Raji (cell line): ENCODE measurements around the gene MFSD12.

Source experiments
- POLR2A ChIP-seq: IDR thresholded peaks from 2 replicates; pipeline ENCODE4 v1.6.1; 2011; ENCODE audit warnings: low read depth, low read length, control low read depth; ENCODE audit not compliant: insufficient read depth

Gene MFSD12

GRCh38 chr19:3573858-3574637, 16.7 kb upstream of the MFSD12 start:
- TF ChIP-seq POLR2A: no peak

GRCh38 chr19:3573162-3573857, 15.9 kb upstream of the MFSD12 start:
- TF ChIP-seq POLR2A: peak; percentile 43; the same call in 1 of the 2 replicates

DNA sequence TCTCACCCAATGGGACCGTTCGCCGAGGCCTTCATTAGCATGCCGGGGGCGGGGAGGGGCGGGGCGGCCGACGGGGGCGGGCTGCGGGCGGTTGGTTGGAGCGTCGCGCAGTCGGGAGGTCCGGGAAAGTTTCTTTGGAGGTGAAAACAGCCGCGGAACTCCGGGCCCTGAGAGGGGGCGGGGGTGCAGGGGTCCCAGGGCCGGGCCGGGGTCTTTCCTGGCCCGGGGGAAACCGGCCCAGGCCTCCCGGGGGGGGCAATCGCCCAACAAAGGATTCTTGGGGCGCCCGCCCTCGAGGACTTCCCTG, 15.4 kb upstream of the MFSD12 start, which contains the start of gene HMG20B:
Gene HMG20B, plus strand, starts transcription at position 90 of the 307 bp plus-strand sequence. CDS start 366 bp downstream, outside the sequence.
- 0 out of 2 replicates have a peak, but pooled peaks have one; percentile 27 for TF ChIP-seq POLR2A

- no peak for TF ChIP-seq POLR2A
Measured at GRCh38 chr19:3572132-3572854, 14.9 kb upstream of the MFSD12 start.

DNA sequence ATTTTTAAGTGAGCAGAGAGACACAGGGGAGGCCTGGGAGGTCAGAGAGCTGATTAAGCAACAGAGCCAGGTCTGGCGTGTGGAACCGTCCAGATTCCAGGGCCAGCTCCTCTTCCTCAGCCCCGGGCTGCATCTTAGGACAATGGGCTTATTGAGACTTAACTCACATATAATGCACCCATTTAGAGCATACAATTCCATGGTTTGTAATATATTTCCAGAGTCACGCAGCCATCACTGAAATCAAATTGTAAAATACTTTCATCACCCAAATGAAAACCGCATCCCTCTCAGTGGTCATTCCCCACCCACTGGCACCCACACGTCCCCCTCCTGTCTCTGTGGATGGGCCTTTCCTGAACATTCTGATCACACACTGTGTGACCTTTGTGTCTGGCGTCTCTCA, 13.2 kb upstream of the MFSD12 start:
- TF ChIP-seq POLR2A: no peak

GRCh38 chr19:3565139-3565538, 7.8 kb upstream of the MFSD12 start:
- no peak for TF ChIP-seq POLR2A

GRCh38 chr19:3563709-3564524, 6.5 kb upstream of the MFSD12 start:
- TF ChIP-seq POLR2A: no peak

DNA sequence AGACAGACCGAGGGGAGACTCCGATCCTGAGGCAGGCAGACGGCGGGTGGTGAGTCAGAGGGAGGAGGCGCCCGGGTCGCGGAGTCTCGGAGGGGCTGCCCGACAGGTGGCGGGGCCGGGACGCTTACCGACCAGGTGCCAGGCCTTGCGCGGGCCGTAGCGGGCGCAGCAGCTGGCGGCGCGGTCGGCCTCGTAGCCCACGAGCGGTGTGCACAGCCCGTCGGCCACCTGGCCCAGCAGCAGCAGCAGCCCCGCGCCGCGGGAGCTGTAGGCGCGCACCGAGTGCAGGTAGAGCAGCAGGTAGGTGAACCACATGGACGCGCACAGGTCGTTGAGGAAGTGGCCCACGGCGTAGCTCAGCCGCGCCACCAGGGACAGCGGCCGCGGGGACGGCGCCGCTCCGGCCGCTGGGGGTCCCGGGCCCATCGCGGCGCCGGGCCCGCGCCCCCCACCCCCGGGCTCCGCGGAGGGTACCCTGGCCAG, 367 bp downstream of the MFSD12 start:
- TF ChIP-seq POLR2A: no peak; the same call in 1 of the 2 replicates

- TF ChIP-seq POLR2A: no peak
Measured at GRCh38 chr19:3556423-3556977, 886 bp downstream of the MFSD12 start.

DNA sequence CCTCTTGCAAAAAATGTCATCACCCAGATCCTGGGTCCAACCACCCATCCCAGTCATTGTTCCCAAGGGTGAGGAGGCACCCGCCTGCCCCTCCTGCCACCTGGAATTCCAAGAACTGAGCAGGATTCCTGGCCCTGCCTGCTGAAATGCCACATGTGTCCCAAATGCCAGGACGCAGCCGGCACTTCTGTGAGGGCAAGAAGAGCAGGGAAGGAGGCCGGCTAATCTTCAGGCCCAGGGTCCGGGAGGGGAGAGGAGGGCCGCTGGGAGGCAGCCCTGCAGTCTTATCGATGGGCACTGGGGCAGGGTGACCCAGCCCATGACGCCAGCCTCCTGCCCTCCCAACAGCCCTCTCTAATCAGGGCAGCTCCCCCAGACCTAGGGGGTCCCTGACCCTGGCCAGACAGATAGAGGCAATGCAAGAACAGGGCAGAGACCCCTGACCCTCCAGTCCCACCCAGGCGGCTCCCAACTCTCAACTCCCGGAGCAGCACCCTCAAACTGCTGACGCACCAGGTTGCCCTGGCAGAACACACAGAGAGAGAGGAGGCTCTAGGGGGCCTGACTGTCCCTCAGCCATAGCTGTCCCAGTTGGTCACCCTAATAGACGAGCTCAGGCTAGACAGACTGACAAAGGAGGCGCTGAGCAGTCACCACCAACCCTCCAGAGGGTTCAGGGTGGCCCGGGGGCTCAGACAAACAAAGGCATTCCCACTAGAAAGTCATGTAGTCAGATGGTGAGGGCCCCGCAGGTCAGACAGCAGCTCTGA, 1.5 kb downstream of the MFSD12 start:
- TF ChIP-seq POLR2A: no peak

- no peak for TF ChIP-seq POLR2A
Measured at GRCh38 chr19:3554254-3555083, 2.9 kb downstream of the MFSD12 start.

DNA sequence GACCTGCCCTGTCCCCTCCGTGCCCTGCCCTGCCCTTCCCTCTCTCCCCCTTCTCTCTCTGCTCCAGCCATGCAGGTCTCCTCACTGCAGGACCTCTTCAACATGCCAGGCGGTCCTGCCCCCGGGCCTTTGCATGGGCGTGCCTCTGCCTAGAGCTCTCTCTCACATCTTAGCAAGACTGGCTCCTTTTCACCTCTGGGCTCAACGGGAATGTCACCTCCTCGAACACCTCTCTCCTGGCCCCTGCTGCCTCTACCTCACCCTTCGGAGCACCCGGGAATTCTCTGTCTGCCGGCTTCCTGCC, 5.6 kb downstream of the MFSD12 start:
- TF ChIP-seq POLR2A: no peak
